Stimulated activated naive B cell treated with anti-CD40 and anti-IgM and Interleukin-4, amounts not matched to agents 10 μg/mL and 1 μg/mL and 100 μg/mL, for 72 hours (primary cell): Measurements from ENCODE around the gene TWNK.
A peak's percentile ranks its signal among the peaks of the same experiment; 100 is the strongest.

Experiments
- ATAC-seq, 2 donors: fragments of 150-1000 bp; cut with Tn5 transposase; replicated peaks; 2 replicates each; pipeline ENCODE4 v1.10.0; 2021; ENCODE audit warnings: moderate library complexity in 1 of 2
- DNase-seq: peaks from one replicate; pipeline ENCODE4 v3.0.0; 2021
- H3K27ac Mint-ChIP-seq: one replicate; pipeline ENCODE4 v1.8.0; 2022; ENCODE audit warnings: mild to moderate bottlenecking, mixed read lengths
- H3K27me3 Mint-ChIP-seq, 2 donors: one replicate each; pipeline ENCODE4 v1.8.0; 2022; ENCODE audit warnings: mixed read lengths in 2 of 2
- H3K36me3 Mint-ChIP-seq, 2 donors: one replicate each; pipeline ENCODE4 v1.8.0; 2022; ENCODE audit warnings: mixed read lengths in 2 of 2, mild to moderate bottlenecking in 1 of 2
- H3K4me1 Mint-ChIP-seq, 2 donors: one replicate each; pipeline ENCODE4 v1.8.0; 2022; ENCODE audit warnings: mixed read lengths in 2 of 2, mild to moderate bottlenecking in 1 of 2
- H3K4me3 Mint-ChIP-seq, 2 donors: one replicate each; pipeline ENCODE4 v1.8.0; 2022; ENCODE audit warnings: mild to moderate bottlenecking in 2 of 2, mixed read lengths in 2 of 2, moderate library complexity in 1 of 2
- H3K9me3 Mint-ChIP-seq, 2 donors: one replicate each; pipeline ENCODE4 v1.8.0; 2022; ENCODE audit warnings: mixed read lengths in 2 of 2, mild to moderate bottlenecking in 1 of 2

TWNK gene

DNA sequence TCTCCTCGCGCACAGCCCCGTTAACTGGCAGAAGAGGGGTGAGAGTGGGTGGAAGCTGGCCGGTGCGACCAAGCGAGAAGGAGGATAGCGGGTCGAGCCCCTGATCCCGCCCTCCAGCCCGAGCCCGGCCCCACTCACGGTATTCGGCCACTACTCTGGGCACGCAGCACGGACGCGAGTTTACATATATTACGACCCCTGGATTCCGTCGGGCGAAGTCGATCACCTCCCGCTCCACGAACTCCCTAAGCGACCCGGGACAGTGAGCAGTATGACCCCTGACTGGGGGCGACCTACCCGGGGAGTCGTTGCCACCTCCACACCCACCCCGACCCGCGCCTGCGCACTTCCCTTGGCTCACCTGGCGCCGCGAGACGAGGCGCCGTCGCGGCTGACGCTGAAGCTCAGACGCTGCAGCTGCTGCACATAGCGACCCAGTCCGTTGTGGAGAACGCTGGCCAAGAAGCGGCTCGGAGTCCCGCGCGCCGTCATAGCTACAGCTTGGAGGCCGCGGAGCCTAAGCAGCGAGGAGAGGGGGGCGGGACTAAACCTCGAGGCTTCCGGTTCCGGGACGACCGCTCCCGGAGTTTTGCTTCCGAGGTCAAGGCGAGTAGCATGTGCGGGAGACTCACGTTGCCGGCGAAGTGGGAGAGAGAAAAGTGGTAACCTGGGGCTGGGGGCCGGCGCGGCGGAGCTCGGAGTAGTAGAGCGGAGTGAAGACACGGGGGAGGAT is at the start of gene TWNK, which contains the start of gene MRPL43:
TSS of gene TWNK (plus strand) at position 592 of the 733 bp plus-strand sequence. CDS start 668 bp downstream, outside the sequence.
TSS of gene MRPL43 (minus strand) at position 546 of the 733 bp plus-strand sequence. CDS start at position 492, 54 bp downstream.
- Mint-ChIP-seq H3K9me3 (no peaks in the 10 kb centered on the region), H3K27me3 (no peaks in the 10 kb centered on the region), H3K4me1 (peaks cover 25 to 53% of the 10 kb centered on the region in 2 donors), H3K27ac (peak within 1 kb of the TSS; percentile 94), H3K36me3 (peaks cover 39 to 54% of the 10 kb centered on the region in 2 donors), H3K4me3 (peak within 1 kb of the TSS; percentile 93 to 96)
- DNase-seq (peak; percentile 78), ATAC-seq (peak; percentile 97)

- no peak overlapping the region for H3K4me3 Mint-ChIP-seq
- no peak for DNase-seq
- no peaks in the 10 kb centered on the region for H3K27me3 Mint-ChIP-seq
- peak overlapping the region; percentile 47 for H3K27ac Mint-ChIP-seq
- no peaks in the 10 kb centered on the region for H3K4me1 Mint-ChIP-seq
- no peak for ATAC-seq
- no peaks in the 10 kb centered on the region for H3K9me3 Mint-ChIP-seq
- H3K36me3 Mint-ChIP-seq: peaks cover 24 to 36% of the 10 kb centered on the region in 2 donors
Observed at GRCh38 chr10:100939763-100940344, 47.5 kb upstream of the TWNK start.

DNA sequence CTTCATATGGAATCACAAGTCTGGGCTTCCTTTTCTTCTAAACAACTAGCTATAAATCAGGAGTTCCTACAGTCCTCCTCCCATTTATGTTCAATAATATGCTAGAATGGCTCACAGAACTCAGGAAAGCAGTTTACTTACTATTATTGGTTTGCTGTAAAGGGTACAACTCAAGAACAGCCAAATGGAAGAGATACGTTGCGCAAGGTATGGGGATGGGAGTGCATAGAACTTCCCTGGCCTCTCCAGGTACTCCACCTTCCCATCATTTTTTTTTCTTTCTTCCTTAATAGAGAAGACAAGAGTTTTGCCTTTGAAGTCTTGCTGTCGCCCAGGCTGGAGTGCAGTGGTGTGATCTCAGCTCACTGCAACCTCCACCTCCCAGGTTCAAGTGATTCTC is 45.1 kb upstream of the TWNK start:
- H3K36me3 Mint-ChIP-seq: peaks cover 26 to 40% of the 10 kb centered on the region in 2 donors
- H3K27ac Mint-ChIP-seq: no peak overlapping the region
- H3K27me3 Mint-ChIP-seq: no peaks in the 10 kb centered on the region
- DNase-seq: no peak
- no peaks in the 10 kb centered on the region for H3K4me1 Mint-ChIP-seq
- H3K9me3 Mint-ChIP-seq: no peaks in the 10 kb centered on the region
- ATAC-seq: no peak
- H3K4me3 Mint-ChIP-seq: no peak overlapping the region

GRCh38 chr10:100943508-100943907 is 43.8 kb upstream of the TWNK start:
- H3K9me3 Mint-ChIP-seq: no peaks in the 10 kb centered on the region
- no peaks in the 10 kb centered on the region for H3K4me1 Mint-ChIP-seq
- DNase-seq (no peak), ATAC-seq (no peak)
- peaks cover 26 to 43% of the 10 kb centered on the region in 2 donors for H3K36me3 Mint-ChIP-seq
- no peak overlapping the region for H3K4me3 Mint-ChIP-seq
- no peaks in the 10 kb centered on the region for H3K27me3 Mint-ChIP-seq
- H3K27ac Mint-ChIP-seq: no peak overlapping the region

DNA sequence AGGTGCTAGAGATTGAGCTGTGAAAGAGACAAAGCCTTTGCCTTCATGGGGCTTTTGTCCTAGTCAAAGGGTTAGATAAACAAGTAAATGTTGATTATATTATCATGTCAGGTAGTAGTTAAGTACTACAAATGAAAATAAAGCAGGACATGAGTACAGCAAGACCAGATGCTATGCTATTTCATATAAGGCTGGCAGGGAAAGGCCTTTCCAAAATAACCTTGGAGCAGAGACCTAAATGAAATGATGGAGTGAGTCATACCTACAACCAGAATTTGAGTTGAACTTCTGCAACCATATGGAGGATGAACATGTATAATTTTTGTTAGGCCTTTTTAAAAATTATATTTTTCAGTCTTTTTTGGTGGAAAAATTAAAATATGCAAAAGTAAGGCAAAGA is 41.6 kb upstream of the TWNK start:
- H3K4me1 Mint-ChIP-seq: no peaks in the 10 kb centered on the region

GRCh38 chr10:100948916-100949315 is 38.4 kb upstream of the TWNK start:
- no peaks in the 10 kb centered on the region for H3K9me3 Mint-ChIP-seq

More for the DNA sequence above, 41.6 kb upstream of the TWNK start:
- DNase-seq (no peak), ATAC-seq (no peak)
- no peak overlapping the region for H3K27ac Mint-ChIP-seq
- H3K36me3 Mint-ChIP-seq: peaks cover 15 to 37% of the 10 kb centered on the region in 2 donors
- no peaks in the 10 kb centered on the region for H3K27me3 Mint-ChIP-seq
- no peak overlapping the region for H3K4me3 Mint-ChIP-seq
- H3K9me3 Mint-ChIP-seq: no peaks in the 10 kb centered on the region

GRCh38 chr10:100960251-100960650 is 27.1 kb upstream of the TWNK start:
- Mint-ChIP-seq H3K9me3 (no peaks in the 10 kb centered on the region), H3K36me3 (peaks cover 15 to 39% of the 10 kb centered on the region in 2 donors), H3K27me3 (no peaks in the 10 kb centered on the region), H3K27ac (no peak overlapping the region), H3K4me3 (no peak overlapping the region), H3K4me1 (no peaks in the 10 kb centered on the region)
- DNase-seq (no peak), ATAC-seq (no peak)

More at GRCh38 chr10:100948916-100949315, 38.4 kb upstream of the TWNK start:
- DNase-seq (no peak), ATAC-seq (no peak)
- no peak overlapping the region for H3K4me3 Mint-ChIP-seq
- no peaks in the 10 kb centered on the region for H3K4me1 Mint-ChIP-seq
- no peaks in the 10 kb centered on the region for H3K27me3 Mint-ChIP-seq
- H3K27ac Mint-ChIP-seq: no peak overlapping the region
- H3K36me3 Mint-ChIP-seq: peaks cover 16 to 24% of the 10 kb centered on the region in 2 donors

DNA sequence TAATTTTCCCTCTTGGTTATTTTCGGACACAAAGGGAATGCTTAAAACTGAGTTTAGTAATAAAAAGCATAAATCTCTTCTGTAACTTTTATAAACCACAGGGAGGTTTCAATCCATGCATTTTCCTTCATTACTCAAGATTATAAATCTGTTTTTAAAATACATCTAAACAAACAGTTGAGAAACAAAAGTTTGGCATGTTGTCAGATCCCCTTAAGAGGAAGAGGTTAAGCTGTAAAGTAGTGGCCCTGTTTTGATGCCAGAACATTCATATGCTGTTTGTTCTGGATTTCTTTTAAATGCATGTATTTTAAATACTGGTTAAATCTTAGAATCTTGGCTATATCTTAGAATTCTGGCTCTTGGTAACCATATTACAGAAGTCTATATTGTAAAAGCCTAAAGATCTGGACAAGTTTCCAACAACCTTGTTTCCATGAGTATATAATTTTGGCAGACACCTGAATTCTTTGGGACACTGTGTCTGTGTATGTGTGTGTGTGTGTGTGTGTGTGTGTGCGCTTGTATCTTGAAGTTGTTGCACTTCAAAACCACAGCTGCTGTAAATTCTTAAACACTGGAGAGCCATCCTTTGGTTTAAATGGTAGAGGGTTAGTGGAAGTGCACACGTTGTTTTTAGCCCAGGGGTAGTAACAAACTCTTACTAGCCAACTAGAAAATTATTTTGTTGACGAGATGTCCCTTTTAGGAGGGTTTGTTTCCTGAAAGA is 24.8 kb upstream of the TWNK start:
- Mint-ChIP-seq H3K27me3 (peaks cover 0 to under 1% of the 10 kb centered on the region in 2 donors), H3K27ac (no peak overlapping the region), H3K9me3 (no peaks in the 10 kb centered on the region), H3K36me3 (peaks cover 21 to 46% of the 10 kb centered on the region in 2 donors), H3K4me1 (peaks cover 0 to under 1% of the 10 kb centered on the region in 2 donors), H3K4me3 (no peak overlapping the region)
- ATAC-seq (no peak), DNase-seq (no peak)

- Mint-ChIP-seq H3K4me1 (peaks cover 5 to 14% of the 10 kb centered on the region in 2 donors), H3K27ac (no peak overlapping the region), H3K27me3 (peaks cover 0 to 14% of the 10 kb centered on the region in 2 donors), H3K9me3 (no peaks in the 10 kb centered on the region), H3K4me3 (no peak overlapping the region), H3K36me3 (peaks cover 23 to 45% of the 10 kb centered on the region in 2 donors)
- DNase-seq (no peak), ATAC-seq (no peak)
Observed at GRCh38 chr10:100963826-100964225, 23.5 kb upstream of the TWNK start.

- DNase-seq (no peak), ATAC-seq (no peak)
- peaks cover 8 to 22% of the 10 kb centered on the region in 2 donors for H3K4me1 Mint-ChIP-seq
- H3K27me3 Mint-ChIP-seq: peaks cover 0 to 17% of the 10 kb centered on the region in 2 donors
- no peak overlapping the region for H3K27ac Mint-ChIP-seq
- no peak overlapping the region for H3K4me3 Mint-ChIP-seq
- peaks cover 19 to 32% of the 10 kb centered on the region in 2 donors for H3K36me3 Mint-ChIP-seq
- no peaks in the 10 kb centered on the region for H3K9me3 Mint-ChIP-seq
Observed at GRCh38 chr10:100965820-100966219, 21.5 kb upstream of the TWNK start.

- H3K4me3 Mint-ChIP-seq: no peak overlapping the region
- H3K27ac Mint-ChIP-seq: no peak overlapping the region
- no peaks in the 10 kb centered on the region for H3K9me3 Mint-ChIP-seq
- peaks cover 0 to 17% of the 10 kb centered on the region in 2 donors for H3K27me3 Mint-ChIP-seq
- H3K36me3 Mint-ChIP-seq: peaks cover 17 to 27% of the 10 kb centered on the region in 2 donors
- peaks cover 8 to 22% of the 10 kb centered on the region in 2 donors for H3K4me1 Mint-ChIP-seq
- no peak for ATAC-seq
- no peak for DNase-seq
Observed at GRCh38 chr10:100966887-100967286, 20.5 kb upstream of the TWNK start.

GRCh38 chr10:100967332-100967731 is 20.0 kb upstream of the TWNK start:
- Mint-ChIP-seq H3K4me1 (peaks cover 8 to 22% of the 10 kb centered on the region in 2 donors), H3K36me3 (peaks cover 17 to 25% of the 10 kb centered on the region in 2 donors), H3K27ac (no peak overlapping the region), H3K4me3 (no peak overlapping the region), H3K27me3 (peaks cover 0 to 17% of the 10 kb centered on the region in 2 donors), H3K9me3 (no peaks in the 10 kb centered on the region)
- DNase-seq (no peak), ATAC-seq (no peak)

- no peak overlapping the region for H3K27ac Mint-ChIP-seq
- DNase-seq (no peak), ATAC-seq (no peak)
- peak overlapping the region; percentile 78 to 79 for H3K4me3 Mint-ChIP-seq
- peaks cover 17 to 18% of the 10 kb centered on the region in 2 donors for H3K36me3 Mint-ChIP-seq
- no peaks in the 10 kb centered on the region for H3K9me3 Mint-ChIP-seq
- peaks cover 8 to 22% of the 10 kb centered on the region in 2 donors for H3K4me1 Mint-ChIP-seq
- peaks cover 0 to 17% of the 10 kb centered on the region in 2 donors for H3K27me3 Mint-ChIP-seq
Observed at GRCh38 chr10:100968062-100968736, 19.1 kb upstream of the TWNK start.

GRCh38 chr10:100968863-100969186 is 18.5 kb upstream of the TWNK start:
- DNase-seq (no peak), ATAC-seq (no peak)
- H3K36me3 Mint-ChIP-seq: peaks cover 17 to 18% of the 10 kb centered on the region in 2 donors
- peak overlapping the region; percentile 78 to 79 for H3K4me3 Mint-ChIP-seq
- peaks cover 0 to 17% of the 10 kb centered on the region in 2 donors for H3K27me3 Mint-ChIP-seq
- no peaks in the 10 kb centered on the region for H3K9me3 Mint-ChIP-seq
- peaks cover 8 to 22% of the 10 kb centered on the region in 2 donors for H3K4me1 Mint-ChIP-seq
- peak overlapping the region; percentile 47 for H3K27ac Mint-ChIP-seq
